Glomerular visceral epithelial cell (primary cell): ENCODE results near the gene CCS.
"Not testable (repeated sequence)": the region's sequence is repeated elsewhere in the genome, so short reads cannot be mapped to it uniquely, and the experiment has no call there.

ENCODE experiments used
- DNase-seq: peaks from one replicate; pipeline ENCODE4 v3.0.0-alpha.2; 2016; ENCODE audit errors: extremely low spot score

Gene CCS

DNA sequence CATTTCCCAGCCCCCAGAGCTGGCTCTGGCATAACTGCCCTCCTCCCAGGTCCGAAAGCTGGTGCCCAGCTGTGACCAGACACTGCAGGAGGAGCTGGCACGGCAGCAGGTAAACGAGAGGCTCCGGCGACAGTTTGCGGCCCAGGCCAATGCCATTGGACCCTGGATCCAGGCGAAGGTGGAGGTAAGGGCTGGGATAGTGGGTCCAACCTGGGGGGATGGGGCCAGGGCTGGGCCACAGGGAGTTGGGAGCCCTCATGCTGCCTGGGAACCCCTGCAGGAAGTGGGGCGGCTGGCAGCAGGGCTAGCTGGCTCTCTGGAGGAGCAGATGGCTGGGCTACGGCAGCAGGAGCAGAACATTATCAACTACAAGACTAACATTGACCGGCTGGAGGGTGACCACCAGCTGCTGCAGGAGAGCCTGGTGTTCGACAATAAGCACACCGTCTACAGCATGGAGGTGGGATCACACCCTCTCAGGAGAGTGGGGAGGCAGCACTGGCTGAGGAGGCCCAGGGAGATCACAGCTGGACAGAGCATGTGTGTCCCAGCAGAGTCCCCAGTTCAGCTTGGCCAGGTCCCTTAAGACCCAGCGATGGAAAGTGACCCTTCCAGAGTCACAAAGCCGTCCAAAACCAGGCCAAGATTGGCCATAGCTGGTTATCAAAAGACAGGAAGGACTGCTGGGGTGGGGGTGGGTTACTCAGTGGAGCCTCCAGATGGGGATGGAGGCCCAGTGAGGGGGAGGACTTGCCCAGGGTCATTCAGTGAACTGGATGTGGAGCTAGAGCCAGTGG lies 31.6 kb upstream of the CCS start:
- no peak for DNase-seq

DNA sequence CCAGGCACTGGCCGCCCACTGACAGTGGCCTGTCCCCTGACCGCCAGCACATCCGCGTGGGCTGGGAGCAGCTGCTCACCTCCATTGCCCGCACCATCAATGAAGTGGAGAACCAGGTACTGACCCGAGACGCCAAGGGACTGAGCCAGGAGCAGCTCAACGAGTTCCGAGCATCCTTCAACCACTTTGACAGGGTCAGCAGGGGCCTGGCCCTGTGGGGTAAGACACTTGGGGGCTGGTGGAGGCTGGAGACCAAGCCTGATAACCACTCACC lies 31.1 kb upstream of the CCS start:
- no peak for DNase-seq

DNA sequence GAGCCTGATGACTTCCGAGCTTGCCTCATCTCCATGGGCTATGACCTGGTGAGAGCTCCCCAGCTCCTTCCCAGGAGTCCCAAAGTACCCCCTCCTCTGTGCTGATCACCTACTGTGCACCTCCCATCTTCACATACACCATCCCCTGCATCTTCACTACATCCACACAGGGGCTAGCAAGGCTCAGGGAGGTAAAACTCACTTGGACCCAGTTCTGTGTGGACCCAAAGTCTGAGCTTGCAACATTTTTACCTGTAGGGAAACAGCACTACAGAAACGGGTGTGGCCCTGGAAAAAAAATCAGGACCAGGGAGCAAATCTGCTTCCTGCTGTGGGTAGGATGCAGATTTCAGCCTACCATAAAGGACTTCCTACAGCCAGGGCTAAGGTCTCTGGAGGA lies 30.7 kb upstream of the CCS start:
- no peak for DNase-seq

DNA sequence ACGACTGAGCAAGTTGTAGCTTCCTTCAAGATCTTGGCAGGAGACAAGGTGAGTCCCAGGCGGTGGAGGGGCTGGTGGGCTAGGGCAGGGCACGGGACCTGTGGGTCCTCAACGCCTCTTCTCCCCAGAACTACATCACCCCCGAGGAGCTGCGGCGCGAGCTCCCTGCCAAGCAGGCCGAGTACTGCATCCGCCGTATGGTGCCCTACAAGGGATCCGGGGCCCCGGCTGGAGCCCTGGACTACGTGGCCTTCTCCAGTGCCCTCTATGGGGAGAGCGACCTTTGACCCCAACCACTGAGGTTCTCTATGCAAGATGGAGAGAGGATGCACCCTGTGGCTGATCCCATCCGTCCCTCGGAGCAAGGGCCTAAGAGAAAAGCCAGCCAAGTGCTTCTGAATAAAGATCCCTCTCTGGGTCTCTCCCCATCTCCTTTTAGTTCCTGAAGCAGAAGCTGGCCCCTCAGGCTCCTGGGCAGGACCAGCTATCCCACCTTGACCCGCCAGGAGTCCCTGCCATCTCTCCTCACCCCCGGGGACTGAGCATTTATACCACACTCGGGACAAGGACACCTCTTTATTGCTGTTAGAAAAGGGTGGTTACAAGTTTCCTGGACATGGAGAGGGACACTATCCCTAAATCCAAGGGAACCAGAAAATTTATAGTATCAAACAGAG lies 29.9 kb upstream of the CCS start:
- no peak for DNase-seq

DNA sequence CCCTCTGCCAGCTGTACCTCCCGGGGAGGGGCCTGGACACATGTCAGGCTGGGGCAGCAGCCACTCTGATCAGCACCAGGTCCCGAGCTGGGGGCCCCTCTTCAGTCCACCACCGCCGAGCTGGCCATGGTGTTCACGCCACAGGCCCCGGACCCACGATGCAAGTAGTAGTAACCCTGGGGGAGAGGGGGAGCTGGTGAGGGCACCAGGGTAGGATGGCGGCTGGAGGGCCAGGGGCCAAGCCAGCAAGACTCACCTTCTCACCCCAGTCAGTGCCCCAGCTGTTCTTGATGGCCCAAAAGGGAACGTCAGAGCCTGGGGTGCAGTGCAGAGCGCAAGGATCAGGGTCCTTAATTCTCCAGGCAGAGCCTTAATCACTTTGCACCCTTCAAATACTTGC lies 29.2 kb upstream of the CCS start:
- DNase-seq, result no peak

DNA sequence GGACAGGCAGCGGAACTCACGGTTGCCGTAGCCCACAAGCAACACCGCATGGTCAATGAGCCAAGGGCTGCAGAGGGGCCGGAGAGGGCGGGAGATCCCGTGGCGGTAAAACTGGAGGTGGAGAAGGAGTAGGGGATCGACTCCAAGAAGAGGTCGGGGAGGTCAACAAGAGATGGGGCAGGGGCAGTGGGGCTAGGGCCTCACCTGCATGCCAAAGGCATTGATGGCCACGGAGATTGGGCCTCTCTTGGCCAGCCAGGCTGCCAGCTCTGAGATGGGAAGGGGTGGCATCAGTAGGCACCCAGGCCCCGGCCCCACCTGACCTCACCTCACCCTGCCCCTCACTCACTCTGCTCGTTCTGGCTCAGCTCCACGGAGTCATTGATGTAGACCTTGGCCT lies 28.4 kb upstream of the CCS start:
- DNase-seq, result no peak

DNA sequence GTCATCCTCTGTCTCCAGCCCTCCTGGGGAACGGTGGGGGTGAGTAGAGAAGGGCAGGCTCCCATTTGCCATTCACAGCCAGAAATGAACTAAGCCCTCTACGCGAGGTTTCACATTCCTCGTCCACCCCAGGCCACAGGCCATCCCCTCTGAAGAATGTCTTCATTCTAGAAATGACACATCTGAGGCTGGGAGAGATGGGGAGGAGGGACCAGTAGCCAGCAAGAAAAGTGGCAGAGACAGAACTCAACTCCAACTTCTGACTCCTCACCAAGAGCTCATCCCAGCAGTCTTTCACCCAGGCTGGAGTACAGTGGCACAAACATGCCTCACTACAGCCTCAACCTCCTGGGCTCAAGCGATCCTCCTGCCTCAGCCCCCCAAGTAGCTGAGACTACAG lies 28.0 kb upstream of the CCS start:
- DNase-seq, result no peak

DNA sequence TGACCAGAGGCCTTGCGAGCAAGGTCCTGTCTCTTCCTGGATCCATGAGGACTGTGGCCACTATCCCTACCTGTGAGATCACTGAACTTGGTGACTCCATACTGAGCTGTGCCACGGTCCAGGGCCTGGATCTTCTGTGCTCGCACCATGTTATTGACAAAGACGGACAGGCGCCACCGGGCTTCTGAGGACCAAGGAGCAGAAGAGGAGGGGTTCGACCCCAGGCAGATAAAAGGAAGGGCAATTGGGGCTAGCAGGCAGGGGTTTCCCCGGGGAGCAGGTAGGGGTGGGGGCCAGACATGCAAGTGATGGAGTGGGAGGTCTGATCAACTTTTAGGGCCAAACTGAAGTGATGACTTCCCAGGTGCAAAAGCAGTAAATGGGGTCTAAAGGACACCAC lies 26.8 kb upstream of the CCS start:
- DNase-seq, result no peak

DNA sequence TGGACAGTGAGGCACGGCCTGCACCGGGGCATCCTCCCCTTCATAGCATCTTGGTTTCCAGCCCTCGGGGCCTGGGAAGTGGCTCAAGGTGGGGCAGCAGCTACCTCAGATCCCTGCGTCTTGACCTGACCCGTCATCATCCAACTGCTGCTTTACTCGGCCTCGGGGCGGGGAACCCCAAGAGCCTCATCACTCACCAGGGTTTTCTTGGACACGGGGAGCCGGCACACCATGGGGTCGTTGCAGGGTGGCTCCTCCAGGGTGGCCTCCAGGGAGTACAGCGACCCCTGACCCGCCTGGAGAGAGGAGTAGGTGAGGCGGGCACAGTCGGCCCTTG lies 25.2 kb upstream of the CCS start:
- DNase-seq, result no peak

DNA sequence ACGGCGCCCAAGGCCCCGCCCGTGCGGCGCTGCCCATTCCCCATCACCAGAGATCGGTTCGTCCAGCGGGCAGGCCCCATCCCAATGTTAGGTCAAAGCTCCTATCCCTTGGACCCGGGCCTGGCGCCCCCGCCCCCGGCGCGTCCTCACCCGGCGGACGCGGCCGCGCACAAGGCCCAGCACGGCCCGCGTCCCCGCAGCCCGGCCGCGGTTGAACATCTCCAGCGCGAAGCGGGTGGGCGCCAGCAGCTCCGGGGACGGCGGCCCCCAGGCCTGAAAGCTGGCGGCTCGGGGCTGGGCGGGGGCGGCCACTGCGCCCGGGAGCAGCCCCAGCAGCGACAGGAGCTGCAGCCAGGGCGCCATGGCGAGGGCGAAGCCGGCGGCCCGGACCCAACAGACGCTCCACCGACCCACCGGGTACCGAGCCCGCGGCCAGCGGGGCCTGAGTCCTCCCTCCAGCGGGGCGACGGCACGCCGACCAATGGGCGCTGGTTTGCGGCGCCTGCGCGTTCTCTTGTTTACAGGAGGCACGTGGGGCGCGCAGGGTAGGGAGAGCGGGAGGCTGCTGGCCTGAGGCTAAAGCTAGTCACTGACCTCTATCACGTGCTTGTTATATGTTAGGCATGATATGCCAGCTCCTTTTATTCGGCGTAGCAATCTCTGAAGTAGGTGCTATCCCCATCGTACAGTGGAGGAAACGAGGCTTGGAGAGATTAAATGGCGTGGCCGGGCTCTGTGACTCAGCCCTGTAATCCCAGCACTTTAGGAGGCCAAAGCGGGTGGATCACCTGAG lies 24.7 kb upstream of the CCS start, which contains the start of gene CTSF:
Gene CTSF, minus strand, starts transcription at position 483 of the 793 bp plus-strand sequence. Its CDS starts 120 bp downstream, at position 363.
- DNase-seq, result no peak

DNA sequence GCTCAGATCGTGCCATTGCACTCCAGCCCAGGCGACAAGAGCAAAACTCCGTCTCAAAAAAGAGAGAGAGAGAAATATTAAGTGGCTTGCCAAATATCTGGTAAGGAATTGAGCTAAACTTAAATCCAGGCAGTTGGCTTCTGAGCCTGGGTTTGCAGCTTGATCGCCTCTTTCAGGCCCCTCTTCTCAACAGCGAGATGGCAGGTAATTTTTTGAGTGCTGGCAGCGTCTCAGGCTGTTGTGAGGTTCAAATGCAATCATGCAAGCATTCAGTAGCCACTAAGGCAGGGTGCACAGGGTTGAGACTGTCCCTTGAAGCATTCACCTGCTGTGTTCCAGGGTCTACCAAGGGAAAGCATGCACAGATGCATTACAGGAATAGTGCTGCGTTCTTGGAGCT lies 23.9 kb upstream of the CCS start:
- DNase-seq, result no peak

DNA sequence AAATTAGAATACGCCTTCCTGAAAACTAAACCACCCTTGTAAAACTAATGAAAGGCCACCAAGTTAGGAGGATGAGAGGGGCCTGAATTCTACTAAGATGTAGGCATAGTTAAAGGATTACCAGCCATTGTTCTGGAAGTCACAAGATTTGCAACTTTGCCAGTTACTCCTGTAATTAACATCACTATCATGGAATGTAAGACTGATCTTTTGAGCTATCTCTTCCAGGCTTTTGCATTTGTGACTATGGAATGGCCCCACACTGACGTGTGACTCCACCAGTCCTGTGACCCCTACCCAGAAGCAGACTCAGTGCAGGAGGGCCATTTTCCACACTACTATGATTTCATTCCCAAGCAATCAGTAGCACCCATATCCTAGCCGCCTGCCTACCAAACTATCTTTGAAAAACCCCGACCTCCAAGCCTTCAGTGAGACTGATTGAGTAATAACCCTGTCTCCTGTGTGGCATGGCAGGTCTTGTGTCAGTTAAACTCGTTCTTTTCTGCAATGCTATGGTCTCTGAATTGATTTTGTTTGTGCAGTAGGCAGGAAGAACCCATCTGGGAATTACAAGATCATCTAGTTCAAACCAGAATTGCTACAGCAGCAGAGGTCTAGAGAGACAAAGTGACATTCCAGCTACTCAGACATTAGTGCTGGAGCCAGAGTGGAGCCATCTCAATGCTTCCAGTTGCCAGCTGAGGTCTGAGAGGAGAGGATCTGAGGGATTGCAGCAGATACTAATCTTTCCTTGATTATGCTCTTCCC lies 22.7 kb upstream of the CCS start:
- no peak for DNase-seq

DNA sequence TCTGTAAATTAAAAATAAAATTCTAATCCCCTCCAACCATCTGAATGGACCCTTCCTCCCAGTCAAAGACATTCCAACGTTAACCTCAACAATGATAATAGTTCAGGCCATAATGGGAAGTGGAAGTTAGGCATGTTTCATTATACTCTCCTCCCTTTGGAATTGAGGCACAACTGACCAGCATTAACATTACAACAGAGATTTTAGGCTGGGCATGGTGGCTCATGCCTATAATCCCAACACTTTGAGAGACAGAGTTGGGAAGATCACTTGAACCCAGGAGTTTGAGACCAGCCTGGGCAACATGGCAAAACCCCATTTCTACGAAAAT lies 22.2 kb upstream of the CCS start:
- no peak for DNase-seq

DNA sequence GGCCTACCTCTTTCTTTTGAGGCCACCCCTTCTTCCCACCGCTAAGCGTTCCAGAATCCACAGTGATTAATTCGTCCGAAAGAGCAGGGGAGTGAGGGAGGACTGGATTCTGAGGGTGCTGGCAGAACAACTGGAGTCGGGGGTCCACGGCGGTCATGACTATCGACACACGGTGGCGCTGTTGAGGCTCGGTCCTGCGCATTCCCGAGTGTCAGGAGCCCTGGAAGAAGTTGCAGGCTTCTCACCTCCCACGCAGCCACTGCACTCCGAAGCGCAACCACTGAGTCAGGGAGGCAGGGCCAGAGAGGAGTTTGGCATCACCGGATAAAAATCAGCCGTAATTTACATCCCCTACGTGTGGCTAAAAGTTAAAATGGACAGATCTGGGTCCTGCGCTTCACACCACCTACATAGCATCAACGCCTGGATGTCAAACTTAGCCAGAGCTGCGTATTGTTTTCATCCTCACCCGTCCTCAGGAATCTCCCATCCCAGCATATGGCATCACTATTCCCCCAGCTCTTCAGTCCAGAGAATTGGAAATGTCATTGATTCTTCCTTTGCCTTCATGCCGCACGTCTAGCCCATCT lies 13.9 kb upstream of the CCS start:
- DNase-seq, result peak; percentile 65

DNA sequence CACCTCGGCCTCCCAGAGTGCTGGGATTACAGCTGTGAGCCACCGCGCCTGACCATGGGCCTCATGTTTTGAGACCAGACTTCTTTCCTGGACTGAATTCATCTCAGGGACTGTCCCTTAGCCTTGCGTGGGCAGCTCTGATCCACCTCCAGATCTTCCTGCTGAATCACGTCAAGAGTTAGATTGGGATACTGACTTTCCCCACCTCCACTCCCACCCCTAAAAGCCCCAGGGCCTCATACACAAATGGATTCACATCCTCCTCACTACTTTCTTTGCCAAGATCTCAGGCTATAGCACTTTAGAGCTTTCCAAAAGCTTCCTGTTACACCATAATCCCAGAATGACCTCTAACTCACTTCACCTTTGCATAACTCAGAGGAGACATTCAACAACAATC lies 12.2 kb upstream of the CCS start:
- no peak for DNase-seq

DNA sequence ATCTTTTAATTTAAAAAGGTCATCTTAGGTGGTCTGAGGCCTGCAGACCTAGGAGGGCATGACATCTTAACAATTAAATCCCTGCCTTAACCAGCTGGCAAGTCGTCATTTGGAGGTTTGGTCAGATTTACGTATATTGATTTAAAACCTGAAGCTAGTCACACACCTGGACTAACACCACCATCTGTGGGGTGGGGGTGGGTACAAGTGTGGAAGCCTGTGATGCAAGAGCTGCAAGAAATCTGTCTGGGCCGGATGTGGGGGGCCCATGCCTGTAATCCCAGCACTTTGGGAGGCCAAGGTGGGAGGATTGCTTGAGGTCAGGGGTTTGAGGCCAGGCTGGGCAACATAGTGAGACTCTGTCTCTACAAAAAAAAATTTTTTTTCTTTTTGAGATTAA lies 11.7 kb upstream of the CCS start:
- no peak for DNase-seq

DNA sequence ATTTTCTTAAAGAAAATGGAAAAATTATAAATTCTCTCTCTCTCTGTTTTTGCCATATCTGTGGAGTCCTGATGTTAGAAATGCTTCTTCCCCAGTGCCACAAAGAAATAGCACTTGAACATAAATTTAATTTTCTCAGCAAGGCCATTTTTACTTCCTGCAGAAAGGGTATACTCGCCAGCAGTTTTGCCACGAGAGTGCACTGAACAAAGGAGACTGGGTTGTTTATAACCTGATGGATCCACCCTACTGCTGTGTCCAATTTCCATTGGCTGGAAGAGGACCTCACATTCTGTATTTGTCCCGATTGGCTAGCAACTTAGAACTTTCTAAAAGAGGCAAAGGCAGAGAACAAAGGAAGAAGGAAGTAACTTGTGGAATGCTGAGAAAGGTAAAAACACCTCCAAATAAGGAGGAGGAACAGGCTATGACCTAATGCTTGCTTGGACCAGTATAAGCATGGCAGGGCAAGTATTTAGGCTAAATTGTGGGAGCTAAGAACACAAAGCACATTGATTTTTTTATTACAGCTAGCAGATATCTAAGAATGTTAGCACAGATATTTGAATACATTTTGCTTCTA lies 10.3 kb upstream of the CCS start:
- not testable (repeated sequence) for DNase-seq

DNA sequence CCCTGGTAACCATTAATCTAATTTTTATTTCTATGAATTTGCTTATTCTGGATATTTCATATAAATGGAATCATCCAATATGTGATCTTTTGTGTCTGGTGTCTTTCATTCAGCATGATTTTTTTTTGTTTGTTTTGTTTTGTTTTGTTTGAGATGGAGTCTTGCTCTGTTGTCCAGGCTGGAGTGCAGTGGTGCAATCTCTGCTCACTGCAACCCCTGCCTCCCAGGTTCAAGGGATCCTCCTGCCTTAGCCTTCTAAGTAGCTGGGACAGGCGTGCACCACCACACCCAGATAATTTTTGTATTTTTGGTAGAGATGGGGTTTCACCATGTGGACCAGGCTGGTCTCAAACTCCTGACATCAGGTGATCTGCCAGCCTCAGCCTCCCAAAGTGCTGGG lies 7.5 kb upstream of the CCS start:
- DNase-seq, result not testable (repeated sequence)

DNA sequence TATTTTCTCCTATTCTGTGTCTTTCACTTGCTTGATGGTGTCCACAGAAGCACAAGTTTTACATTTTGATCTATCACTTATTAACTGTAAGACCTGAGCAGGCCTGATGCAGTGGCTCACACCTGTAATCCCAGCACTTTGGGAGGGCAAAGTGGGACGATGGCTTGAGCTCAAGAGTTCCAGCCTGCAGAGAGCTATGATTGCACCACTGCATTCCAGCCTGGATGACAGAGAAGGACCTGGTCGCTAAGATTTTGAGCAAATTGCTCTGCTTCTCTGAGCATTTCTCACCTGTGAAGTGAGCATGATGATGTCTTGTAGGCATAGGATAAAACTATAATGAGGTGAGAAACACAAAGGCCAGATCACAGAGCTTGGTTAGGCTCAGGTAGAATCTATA lies 6.8 kb upstream of the CCS start:
- no peak for DNase-seq

DNA sequence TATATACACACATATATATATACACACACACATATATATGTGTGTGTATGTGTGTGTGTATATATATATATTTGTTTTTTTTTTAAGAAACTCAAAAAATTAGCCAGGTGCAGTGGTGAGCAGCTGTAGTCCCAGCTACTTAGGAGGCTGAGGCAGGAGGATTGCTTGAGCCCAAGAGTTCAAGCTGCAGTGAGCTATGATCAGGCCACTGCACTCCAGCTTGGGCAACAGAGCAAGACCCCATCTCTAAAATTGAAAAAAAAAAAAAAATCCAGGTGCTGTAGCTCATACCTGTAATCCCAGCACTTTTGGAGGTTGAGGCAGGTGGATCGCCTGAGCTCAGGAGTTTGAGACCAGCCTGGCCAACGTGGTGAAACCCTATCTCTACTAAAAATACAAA lies 3.7 kb upstream of the CCS start:
- not testable (repeated sequence) for DNase-seq

DNA sequence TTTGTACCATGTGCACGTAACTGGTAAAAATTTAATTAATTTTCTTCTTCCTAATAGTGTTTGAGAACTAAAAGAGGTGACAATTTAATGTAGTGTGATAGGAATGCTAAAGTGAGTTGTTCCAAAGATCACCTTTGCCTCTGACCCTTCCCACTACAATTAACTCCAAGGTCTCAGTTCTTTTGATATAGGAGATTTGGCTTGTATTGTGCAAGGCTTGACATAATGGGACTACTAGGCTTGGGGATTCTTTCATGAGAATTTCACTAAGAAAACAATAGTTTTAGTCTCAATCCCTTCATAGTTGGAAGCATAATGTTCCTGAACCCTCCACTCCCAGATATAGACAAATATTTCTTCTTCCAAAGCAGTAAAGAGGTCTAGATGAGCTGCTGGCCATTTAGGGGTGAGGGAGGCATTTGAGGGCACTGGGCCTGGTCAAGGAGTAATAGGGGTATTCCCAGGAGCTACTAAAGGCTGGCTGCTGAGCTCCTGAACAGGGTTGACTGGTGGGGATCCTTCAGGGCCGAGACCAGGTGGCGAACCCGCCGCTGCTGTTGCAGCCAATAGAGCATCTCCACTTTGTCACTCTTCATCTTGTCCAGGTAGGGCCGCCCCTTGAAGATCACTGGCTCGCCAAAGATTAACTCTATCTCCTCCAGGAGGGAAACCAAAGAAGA lies 2.8 kb upstream of the CCS start:
- no peak for DNase-seq
